GM12878 (cell line): ENCODE results near the gene ORAI1. TPM values are rescaled to one million over a fixed set of nuclear protein-coding genes. Genes with fewer than 3 reads are reported as not detected.

Experiments used
- ATAC-seq: fragments of 200-7000 bp; cut with Tn5 transposase; 3 replicates; pipeline ENCODE4 v1.9.1; 2020; ENCODE audit warnings: mild to moderate bottlenecking, moderate library complexity
- BruUV-seq: library from RNA; stranded (reverse); fragments of 400-500 nt; replicated peaks from 2 replicates; lab custom pipeline; 2021; lab: Mats Ljungman, UMichigan
- CTCF ChIA-PET: fragments of 300-600 bp; sonication (Branson Sonifier 250); formaldehyde crosslinking; extraction: SDS; loops from one replicate; lab custom pipeline; 2021; ENCODE audit warnings: inconsistent platforms; lab: Yijun Ruan, JAX
- POLR2A ChIA-PET: fragments of 350-600 bp; formaldehyde crosslinking; extraction: SDS; loops from one replicate; lab custom pipeline; 2021; ENCODE audit warnings: inconsistent platforms; lab: Charles Lee
- RAD21 ChIA-PET: fragments of 300-600 bp; sonication (Branson Sonifier 250); formaldehyde crosslinking; loops from one replicate; lab custom pipeline; 2023; ENCODE audit warnings: antibody characterized with exemption; ENCODE audit not compliant: unreplicated experiment; lab: Charles Lee
- SMC1A ChIA-PET: fragments of 300-600 bp; sonication (Branson Sonifier 250); formaldehyde crosslinking; loops from one replicate; lab custom pipeline; 2023; ENCODE audit not compliant: unreplicated experiment, uncharacterized antibody; lab: Charles Lee
- DNase-seq: peaks from one replicate; pipeline ENCODE4 v3.0.0-alpha.2; 2011; ENCODE audit warnings: low read depth, low spot score
- FAIRE-seq: peaks from 3 replicates; lab custom pipeline; 2011; peaks lifted over from hg19 to GRCh38; lab: Jason Lieb, UNC
- H2AFZ ChIP-seq: 2 replicates; pipeline ENCODE4 v1.6.0; 2011; ENCODE audit warnings: low read depth, low read length, control low read depth; ENCODE audit not compliant: control insufficient read depth
- H3K27ac ChIP-seq: 2 replicates; pipeline ENCODE4 v1.5.1; 2011; ENCODE audit warnings: control low read depth; ENCODE audit not compliant: control insufficient read depth, insufficient read depth
- H3K27me3 ChIP-seq, 2 experiments: replicated peaks in 1 of 2; 2 replicates each; pipeline versions ENCODE4 v1.6.0 to v1.6.1; 2011; ENCODE audit warnings: low read length in 1 of 2; ENCODE audit not compliant: control insufficient read depth in 2 of 2, insufficient read depth in 2 of 2
- H3K36me3 ChIP-seq, 2 experiments: 2 replicates each; pipeline ENCODE4 v1.5.1; 2011; ENCODE audit warnings: low read length in 1 of 2; ENCODE audit not compliant: control insufficient read depth in 2 of 2, insufficient read depth in 2 of 2
- H3K4me1 ChIP-seq: 2 replicates; pipeline ENCODE4 v1.6.1; 2011; ENCODE audit warnings: mild to moderate bottlenecking, low read length, moderate library complexity, mixed read lengths; ENCODE audit not compliant: control insufficient read depth, insufficient read depth
- H3K4me2 ChIP-seq: 2 replicates; pipeline ENCODE4 v1.6.0; 2011; ENCODE audit warnings: control low read depth; ENCODE audit not compliant: control insufficient read depth, insufficient read depth
- H3K4me3 ChIP-seq: fragments of 200-600 bp; sonication (generic); 2 replicates; pipeline ENCODE4 v1.5.1; 2016
- H3K79me2 ChIP-seq: 2 replicates; pipeline ENCODE4 v1.6.0; 2011; ENCODE audit warnings: low read length; ENCODE audit not compliant: control insufficient read depth, insufficient read depth
- H3K9ac ChIP-seq: 2 replicates; pipeline ENCODE4 v1.8.0; 2011; ENCODE audit warnings: low read length, control low read depth, mixed read lengths; ENCODE audit not compliant: control insufficient read depth, insufficient read depth
- H3K9me3 ChIP-seq: replicated peaks from 3 replicates; pipeline ENCODE4 v1.5.1; 2011; ENCODE audit warnings: mild to moderate bottlenecking, low read length; ENCODE audit not compliant: control insufficient read depth, insufficient read depth
- H4K20me1 ChIP-seq: 2 replicates; pipeline ENCODE4 v1.6.0; 2011; ENCODE audit not compliant: control insufficient read depth, insufficient read depth
- BACH1 ChIP-seq: fragments of 450-650 bp; IDR thresholded peaks from 2 replicates; pipeline ENCODE4 v1.6.1; 2017; ENCODE audit warnings: mild to moderate bottlenecking, borderline replicate concordance
- CBX5 ChIP-seq: sonication (generic); IDR thresholded peaks from 2 replicates; pipeline ENCODE4 v1.6.1; 2016; ENCODE audit warnings: low read depth, moderate library complexity, mild to moderate bottlenecking, inconsistent platforms
- CREM ChIP-seq: IDR thresholded peaks from 2 replicates; pipeline ENCODE4 v1.6.1; 2014; ENCODE audit warnings: antibody characterized with exemption, low read depth
- FOXM1 ChIP-seq: IDR thresholded peaks from 2 replicates; pipeline ENCODE4 v1.6.1; 2012; ENCODE audit warnings: low read depth, mild to moderate bottlenecking, inconsistent platforms, low read length, moderate library complexity
- JUNB ChIP-seq: IDR thresholded peaks from 2 replicates; pipeline ENCODE4 v1.6.1; 2016; ENCODE audit warnings: antibody characterized with exemption, mild to moderate bottlenecking
- PML ChIP-seq: IDR thresholded peaks from 2 replicates; pipeline ENCODE4 v1.6.1; 2012; ENCODE audit warnings: low read length, inconsistent platforms
- ZNF207 ChIP-seq: fragments of 450-650 bp; IDR thresholded peaks from 2 replicates; pipeline ENCODE4 v1.6.1; 2014; ENCODE audit warnings: antibody characterized with exemption, mild to moderate bottlenecking, borderline replicate concordance
- ZNF24 ChIP-seq: fragments of 450-650 bp; IDR thresholded peaks from 2 replicates; pipeline ENCODE4 v1.6.1; 2017; ENCODE audit warnings: antibody characterized with exemption, mild to moderate bottlenecking
- ZZZ3 ChIP-seq: IDR thresholded peaks from 2 replicates; pipeline ENCODE4 v1.6.1; 2011; ENCODE audit warnings: low read depth; ENCODE audit not compliant: control insufficient read depth, insufficient read length
- WGBS: methylation state at CpG from one replicate; pipeline ENCODE4 v1.1.6; 2016; ENCODE audit warnings: low lambda C conversion rate; ENCODE audit not compliant: insufficient replicate concordance, insufficient coverage; ENCODE audit errors: missing lambda C conversion rate; 5-methylcytosine and 5-hydroxymethylcytosine counted together
- in situ Hi-C: fragments of 300-500 bp; cut with MboI; formaldehyde crosslinking; loops from 9 replicates; pipeline ENCODE4 v1.14.3; 2018; ENCODE audit warnings: mixed read lengths
- intact Hi-C: fragments of 100-400 bp; cut with micrococcal nuclease; formaldehyde crosslinking; loops from one replicate; pipeline ENCODE4 v1.14.2; 2022; ENCODE audit not compliant: unreplicated experiment
- polyA plus RNA-seq, 11 experiments: library from polyadenylated mRNA; depleted of rRNA in 4 of 11; unstranded in 6 of 11; stranded (reverse) in 5 of 11; fragments of >200 nt; fragmentation: Nextera tagmentation in 4 of 11; fragmentation: Illumina TruSeq in 1 of 11; extraction: Ambion mirVana in 4 of 11; extraction: Trizol in 1 of 11; gene quantifications; 1 replicate in 1 of 11; 2 replicates in 10 of 11; pipeline versions ENCODE4 v1.2.1 to v1.2.3, GENCODE V29; 2011 to 2016; ENCODE audit warnings: inconsistent platforms in 2 of 11, missing spikeins in 2 of 11, low read depth in 1 of 11
- total RNA-seq, 4 experiments: library from RNA; depleted of rRNA in 3 of 4; stranded (reverse); fragments of >200 nt in 3 of 4; fragmentation: Illumina TruSeq in 1 of 4; extraction: Trizol in 1 of 4; gene quantifications; 2 replicates each; pipeline versions ENCODE4 v1.2.1 to v1.2.3, GENCODE V29; 2013 to 2021
- TF ChIP-seq, protein P1 (sequence below): IDR thresholded peaks from 2 replicates; pipeline ENCODE4 v1.6.1; 2012; ENCODE audit warnings: low read length, inconsistent platforms
- TF ChIP-seq, protein P2 (sequence below): fragments of 450-650 bp; IDR thresholded peaks from 2 replicates; pipeline ENCODE4 v1.6.1; 2016; ENCODE audit warnings: mild to moderate bottlenecking
- TF ChIP-seq, protein P3 (sequence below): fragments of 450-650 bp; formaldehyde crosslinking; IDR thresholded peaks from 2 replicates; pipeline ENCODE4 v1.4.0; 2022; ENCODE audit warnings: mild to moderate bottlenecking, moderate library complexity

ORAI1 gene
- total and polyA plus RNA-seq, 10 of the 15 experiments (the other 5 are each of a cell fraction or from before 2014, with no cell fraction given) = 5.5 to 33.1 (median 11.8) TPM

DNA sequence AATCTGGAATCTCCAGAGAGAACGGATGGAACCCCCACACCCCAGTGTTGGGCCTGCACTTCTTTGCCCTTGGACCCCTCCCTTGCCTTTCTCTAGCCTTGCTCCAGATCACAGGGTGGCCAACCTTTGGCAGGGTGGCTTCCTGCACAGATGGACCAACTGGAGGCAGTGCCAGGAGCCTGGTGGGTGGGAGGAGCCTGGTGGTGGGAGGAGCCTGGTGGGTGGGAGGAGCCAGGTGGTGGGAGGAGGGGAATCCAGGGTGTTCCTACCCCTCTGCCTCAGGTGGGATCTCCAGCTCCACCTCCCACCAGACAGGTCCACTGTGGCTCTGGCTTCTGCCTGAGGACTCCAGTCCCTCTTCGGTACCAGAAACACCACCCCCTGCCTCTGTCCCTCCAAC lies 15.0 kb upstream of the ORAI1 start:
- H3K4me3 ChIP-seq = no peak overlapping the region
- 72% methylated on average over 2 of the region's 2 CpGs for WGBS
- TF ChIP-seq CBX5 = no peak
- no peak for TF ChIP-seq ZZZ3
- TF ChIP-seq BACH1 = no peak
- H3K36me3 ChIP-seq = no peaks in the 10 kb centered on the region
- BruUV-seq = no TSS peak
- H3K27me3 ChIP-seq = no peaks in the 10 kb centered on the region
- ATAC-seq (peak; percentile 81), DNase-seq (no peak), FAIRE-seq (no peak)
- no peaks in the 10 kb centered on the region for H4K20me1 ChIP-seq
- no peak overlapping the region for H3K4me2 ChIP-seq
- POLR2A ChIA-PET = interaction anchor here (0.6 to 1.3 kb wide), 4 partner anchors 11 to 460 kb away, joined by 3 to 5 read pairs (median 4); no protein-coding TSS in a partner anchor
- intact Hi-C loops (no loop called here), in situ Hi-C loops (no loop called here)
- H2AFZ ChIP-seq = no peak overlapping the region
- SMC1A ChIA-PET = interaction anchor here (0.8 to 1.4 kb wide), 4 partner anchors 8 to 59 kb away, joined by 3 to 5 read pairs (median 4); no protein-coding TSS in a partner anchor
- CTCF ChIA-PET = interaction anchor here (1.4 to 1.5 kb wide), 2 partner anchors 59 to 112 kb away, joined by 3 to 8 read pairs; no protein-coding TSS in a partner anchor
- no peak overlapping the region for H3K27ac ChIP-seq
- H3K9ac ChIP-seq = no peak overlapping the region
- H3K79me2 ChIP-seq = no peaks in the 10 kb centered on the region
- no peaks in the 10 kb centered on the region for H3K9me3 ChIP-seq
- RAD21 ChIA-PET = no interaction called here
- peaks cover 11% of the 10 kb centered on the region; the same call in 1 of the 2 replicates for H3K4me1 ChIP-seq

DNA sequence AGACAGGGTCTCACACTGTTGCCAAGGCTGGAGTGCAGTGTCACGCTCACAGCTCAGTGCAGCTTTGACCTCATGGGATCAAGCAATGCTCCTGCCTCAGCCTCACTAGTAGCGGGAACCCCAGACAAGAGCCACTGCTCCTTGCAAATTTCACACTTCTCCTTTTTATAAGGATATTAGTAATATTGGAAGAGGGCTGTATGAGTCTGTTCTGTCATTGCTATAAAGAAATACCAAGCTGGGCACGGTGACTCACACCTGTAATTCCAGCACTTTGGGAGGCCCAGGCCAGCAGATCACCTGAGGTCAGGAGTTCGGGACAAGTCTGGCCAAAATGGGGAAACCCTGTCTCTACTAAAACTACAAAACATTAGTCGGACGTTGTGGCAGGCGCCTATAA lies 12.9 kb upstream of the ORAI1 start:
- no peak overlapping the region for H3K4me2 ChIP-seq
- no peaks in the 10 kb centered on the region for H4K20me1 ChIP-seq
- ATAC-seq (peak; percentile 59), DNase-seq (no peak), FAIRE-seq (peak; percentile 47)
- H3K27ac ChIP-seq = no peak overlapping the region
- H3K79me2 ChIP-seq = no peaks in the 10 kb centered on the region
- BruUV-seq = no TSS peak
- H3K27me3 ChIP-seq = no peaks in the 10 kb centered on the region
- intact Hi-C loops = no loop called here
- peaks cover 11% of the 10 kb centered on the region; the same call in 1 of the 2 replicates for H3K4me1 ChIP-seq
- RAD21 ChIA-PET = no interaction called here
- H3K9ac ChIP-seq = no peak overlapping the region
- CTCF ChIA-PET = interaction anchor here (0.7 kb wide), 1 partner anchor 11 kb away, joined by 3 read pairs; no protein-coding TSS in a partner anchor
- 15% methylated on average over 7 of the region's 7 CpGs for WGBS
- H2AFZ ChIP-seq = no peak overlapping the region
- no peak overlapping the region for H3K4me3 ChIP-seq
- H3K36me3 ChIP-seq = no peaks in the 10 kb centered on the region
- POLR2A ChIA-PET = interaction anchor here (0.7 kb wide), 1 partner anchor 71 kb away, joined by 5 read pairs; no protein-coding TSS in a partner anchor
- SMC1A ChIA-PET = no interaction called here
- no peaks in the 10 kb centered on the region for H3K9me3 ChIP-seq
- in situ Hi-C loops = no loop called here
- TF ChIP-seq FOXM1 (0 out of 2 replicates have a peak, but pooled peaks have one; percentile 25), CREM (0 out of 2 replicates have a peak, but pooled peaks have one; percentile 34), JUNB (peak; percentile 68; the same call in 1 of the 2 replicates), ZNF207 (no peak), PML (no peak), ZNF24 (no peak)
- TF ChIP-seq, protein P1, sequence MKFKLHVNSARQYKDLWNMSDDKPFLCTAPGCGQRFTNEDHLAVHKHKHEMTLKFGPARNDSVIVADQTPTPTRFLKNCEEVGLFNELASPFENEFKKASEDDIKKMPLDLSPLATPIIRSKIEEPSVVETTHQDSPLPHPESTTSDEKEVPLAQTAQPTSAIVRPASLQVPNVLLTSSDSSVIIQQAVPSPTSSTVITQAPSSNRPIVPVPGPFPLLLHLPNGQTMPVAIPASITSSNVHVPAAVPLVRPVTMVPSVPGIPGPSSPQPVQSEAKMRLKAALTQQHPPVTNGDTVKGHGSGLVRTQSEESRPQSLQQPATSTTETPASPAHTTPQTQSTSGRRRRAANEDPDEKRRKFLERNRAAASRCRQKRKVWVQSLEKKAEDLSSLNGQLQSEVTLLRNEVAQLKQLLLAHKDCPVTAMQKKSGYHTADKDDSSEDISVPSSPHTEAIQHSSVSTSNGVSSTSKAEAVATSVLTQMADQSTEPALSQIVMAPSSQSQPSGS = 0 out of 2 replicates have a peak, but pooled peaks have one; percentile 43
- TF ChIP-seq, protein P2, sequence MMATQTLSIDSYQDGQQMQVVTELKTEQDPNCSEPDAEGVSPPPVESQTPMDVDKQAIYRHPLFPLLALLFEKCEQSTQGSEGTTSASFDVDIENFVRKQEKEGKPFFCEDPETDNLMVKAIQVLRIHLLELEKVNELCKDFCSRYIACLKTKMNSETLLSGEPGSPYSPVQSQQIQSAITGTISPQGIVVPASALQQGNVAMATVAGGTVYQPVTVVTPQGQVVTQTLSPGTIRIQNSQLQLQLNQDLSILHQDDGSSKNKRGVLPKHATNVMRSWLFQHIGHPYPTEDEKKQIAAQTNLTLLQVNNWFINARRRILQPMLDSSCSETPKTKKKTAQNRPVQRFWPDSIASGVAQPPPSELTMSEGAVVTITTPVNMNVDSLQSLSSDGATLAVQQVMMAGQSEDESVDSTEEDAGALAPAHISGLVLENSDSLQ = no peak
- TF ChIP-seq, protein P3, sequence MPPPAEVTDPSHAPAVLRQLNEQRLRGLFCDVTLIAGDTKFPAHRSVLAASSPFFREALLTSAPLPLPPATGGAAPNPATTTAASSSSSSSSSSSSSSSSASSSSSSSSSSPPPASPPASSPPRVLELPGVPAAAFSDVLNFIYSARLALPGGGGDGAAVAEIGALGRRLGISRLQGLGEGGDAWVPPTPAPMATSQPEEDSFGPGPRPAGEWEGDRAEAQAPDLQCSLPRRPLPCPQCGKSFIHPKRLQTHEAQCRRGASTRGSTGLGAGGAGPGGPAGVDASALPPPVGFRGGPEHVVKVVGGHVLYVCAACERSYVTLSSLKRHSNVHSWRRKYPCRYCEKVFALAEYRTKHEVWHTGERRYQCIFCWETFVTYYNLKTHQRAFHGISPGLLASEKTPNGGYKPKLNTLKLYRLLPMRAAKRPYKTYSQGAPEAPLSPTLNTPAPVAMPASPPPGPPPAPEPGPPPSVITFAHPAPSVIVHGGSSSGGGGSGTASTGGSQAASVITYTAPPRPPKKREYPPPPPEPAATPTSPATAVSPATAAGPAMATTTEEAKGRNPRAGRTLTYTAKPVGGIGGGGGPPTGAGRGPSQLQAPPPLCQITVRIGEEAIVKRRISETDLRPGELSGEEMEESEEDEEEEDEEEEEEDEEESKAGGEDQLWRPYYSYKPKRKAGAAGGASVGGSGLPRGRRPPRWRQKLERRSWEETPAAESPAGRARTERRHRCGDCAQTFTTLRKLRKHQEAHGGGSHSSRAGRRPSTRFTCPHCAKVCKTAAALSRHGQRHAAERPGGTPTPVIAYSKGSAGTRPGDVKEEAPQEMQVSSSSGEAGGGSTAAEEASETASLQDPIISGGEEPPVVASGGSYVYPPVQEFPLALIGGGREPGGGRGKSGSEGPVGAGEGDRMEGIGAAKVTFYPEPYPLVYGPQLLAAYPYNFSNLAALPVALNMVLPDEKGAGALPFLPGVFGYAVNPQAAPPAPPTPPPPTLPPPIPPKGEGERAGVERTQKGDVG = no peak
